ENCODE results near the gene ANKRD30A.
"Not testable (repeated sequence)": the region's sequence is repeated elsewhere in the genome, so short reads cannot be mapped to it uniquely, and the experiment has no call there.

The ANKRD30A gene

DNA sequence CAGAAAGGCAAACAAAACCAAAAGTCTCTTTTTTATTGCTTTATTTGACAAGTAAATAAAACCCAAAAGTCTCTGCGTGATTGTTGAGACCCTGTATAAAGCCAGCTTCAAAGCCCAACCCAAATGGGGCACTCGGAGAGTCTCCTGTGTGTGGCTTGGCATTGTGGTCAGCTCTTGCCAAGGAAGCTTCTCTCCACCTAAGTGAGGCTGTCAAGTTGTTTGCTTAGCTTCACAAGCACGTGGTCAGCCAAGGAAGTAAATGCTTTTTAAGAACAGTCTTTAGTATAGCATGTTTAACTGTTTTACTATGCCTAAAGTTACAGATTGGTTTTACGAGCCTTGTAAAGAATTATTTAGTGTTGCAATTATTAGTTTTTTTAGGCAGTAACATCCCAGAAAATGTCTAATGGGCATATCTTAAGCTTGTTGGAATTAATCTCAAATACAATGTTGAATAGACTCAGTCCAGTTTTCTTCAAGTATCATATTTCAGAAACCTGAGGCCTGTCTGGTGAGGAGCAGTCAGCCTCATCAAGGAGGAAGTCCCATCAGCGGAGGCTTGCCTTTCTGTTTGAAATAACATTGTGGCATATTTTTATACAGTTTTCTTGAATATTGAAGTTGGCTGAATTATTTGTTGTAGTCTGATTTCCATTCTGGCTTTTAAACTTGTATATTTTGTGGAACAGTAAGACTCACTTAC lies 144.3 kb downstream of the ANKRD30A start:
- DNase-seq = no peak

DNA sequence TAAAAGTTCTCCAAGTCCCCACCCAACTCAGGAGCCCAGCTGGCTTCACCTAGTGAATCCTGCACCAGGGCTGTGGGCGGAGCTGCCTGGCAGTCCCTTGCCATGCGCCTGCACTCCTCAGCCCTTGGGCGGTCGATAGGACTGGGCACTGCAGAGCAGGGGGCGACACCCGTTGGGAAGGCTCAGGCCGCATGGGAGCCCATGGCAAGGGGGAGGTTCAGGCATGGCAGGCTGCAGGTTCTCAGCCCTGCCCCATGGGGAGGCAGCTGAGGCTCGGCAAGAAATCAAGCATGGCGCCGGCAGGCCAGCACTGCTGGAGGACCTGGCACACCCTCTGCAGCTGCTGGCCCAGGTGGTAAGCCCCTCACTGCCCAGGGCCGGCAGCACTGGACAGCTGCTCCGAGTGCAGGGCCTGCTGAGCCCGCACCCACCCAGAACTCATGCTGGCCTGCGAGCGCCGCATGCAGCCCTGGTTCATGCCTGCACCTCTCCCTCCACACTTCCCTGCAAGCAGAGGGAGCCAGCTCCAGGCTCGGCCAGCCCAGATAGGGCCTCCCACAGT lies 149.9 kb downstream of the ANKRD30A start:
- DNase-seq = no peak

DNA sequence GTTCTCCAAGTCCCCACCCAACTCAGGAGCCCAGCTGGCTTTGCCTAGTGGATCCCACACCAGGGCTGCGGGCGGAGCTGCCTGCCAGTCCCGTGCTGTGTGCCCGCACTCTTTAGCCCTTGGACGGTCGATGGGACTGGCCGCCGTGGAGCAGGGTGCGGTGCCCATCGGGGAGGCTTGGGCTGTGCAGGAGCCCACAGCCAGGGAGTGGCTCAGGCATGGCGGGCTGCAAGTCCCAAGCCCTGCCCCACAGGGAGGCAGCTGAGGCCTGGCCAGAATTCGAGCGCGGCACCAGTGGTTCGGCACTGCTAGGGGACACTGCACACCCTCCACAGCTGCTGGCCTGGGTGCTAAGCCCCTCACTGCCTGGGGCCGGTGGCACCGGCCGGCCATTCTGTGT lies 159.7 kb downstream of the ANKRD30A start:
- DNase-seq = no peak

DNA sequence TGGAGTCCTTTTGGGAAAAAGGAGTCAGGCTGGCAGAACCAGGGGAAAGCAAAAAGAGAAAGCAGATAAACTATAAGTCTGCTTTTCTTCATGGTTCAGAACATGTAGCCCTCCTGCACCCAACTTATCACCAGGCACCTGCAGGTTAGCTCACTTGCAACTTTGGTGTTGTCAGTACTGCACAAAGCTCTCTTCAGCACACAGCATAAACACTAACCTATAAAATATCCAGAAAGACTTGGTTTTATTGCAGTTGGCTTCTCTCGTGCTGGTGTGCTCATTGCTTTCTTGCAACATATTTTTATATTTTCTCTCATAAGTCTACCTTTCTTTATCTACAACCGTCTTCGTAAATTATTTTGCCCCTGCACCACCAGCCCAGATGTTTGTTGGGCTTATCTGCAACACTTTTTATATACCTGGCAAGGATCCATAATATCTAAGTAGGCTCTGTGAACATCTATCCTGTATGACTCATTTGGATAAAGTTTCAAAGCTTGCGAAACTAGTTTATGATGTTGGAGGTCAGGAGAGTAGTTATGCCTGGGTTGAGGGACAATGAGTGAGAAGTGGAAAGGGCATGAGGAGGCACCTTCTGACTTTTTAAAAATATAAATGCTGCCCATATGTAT lies 164.6 kb downstream of the ANKRD30A start:
- no peak for DNase-seq

DNA sequence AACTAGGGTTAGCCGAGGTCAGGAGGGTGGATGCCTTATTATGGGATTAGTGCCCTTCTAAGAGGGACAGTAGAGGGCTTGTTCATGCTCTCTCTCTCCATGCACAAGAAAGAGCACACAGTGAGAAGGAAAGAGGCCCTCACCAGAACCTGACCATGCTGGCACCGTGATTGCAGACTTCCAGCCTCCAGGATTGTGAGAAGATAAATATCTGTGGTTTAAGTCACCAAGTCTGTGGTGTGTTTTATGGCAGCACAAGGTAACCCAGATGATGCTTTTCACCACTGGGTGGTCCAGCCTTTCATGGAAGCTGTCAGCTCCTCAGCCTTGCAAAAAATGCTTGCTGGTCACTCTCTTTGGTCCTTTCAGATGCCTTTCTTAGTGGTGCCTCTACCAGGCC lies 175.9 kb downstream of the ANKRD30A start:
- DNase-seq = no peak

DNA sequence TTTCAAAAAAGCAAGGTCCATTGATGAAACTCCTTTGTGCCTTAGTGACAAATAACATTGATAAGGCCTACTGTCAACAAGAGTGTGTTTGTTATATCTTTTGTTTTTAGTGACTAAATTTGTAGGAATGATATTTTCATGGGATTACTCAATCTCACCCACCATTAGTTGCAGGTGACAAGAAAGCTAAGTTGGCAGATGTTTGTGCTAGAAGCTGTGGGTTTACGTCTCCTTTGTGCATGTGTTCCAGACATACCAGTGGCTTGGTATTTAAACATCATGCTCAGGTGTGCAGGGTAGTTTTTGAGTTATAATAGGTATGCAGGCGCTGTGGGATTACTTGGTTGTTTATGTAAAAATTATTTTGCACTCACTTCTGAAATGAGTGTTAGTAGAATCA lies 178.6 kb downstream of the ANKRD30A start:
- no peak for DNase-seq

DNA sequence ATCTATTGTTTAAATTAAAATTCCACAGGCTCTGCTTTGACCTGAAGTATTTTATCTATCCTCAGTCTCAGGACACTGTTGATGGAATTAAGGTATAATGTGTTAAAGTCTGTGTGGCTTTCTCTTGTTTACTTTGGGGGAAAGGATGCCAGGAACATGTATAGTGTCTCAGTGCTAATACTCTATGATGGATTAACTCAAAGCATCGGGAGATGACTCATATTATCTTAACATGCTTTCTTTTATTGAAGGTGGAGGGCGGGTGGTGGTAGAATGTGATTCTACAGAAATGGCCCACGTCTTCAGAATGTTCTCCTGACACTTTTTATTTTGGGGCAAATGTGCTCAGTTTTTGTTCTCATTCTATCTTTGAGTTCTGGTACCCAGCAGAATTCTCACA lies 189.0 kb downstream of the ANKRD30A start:
- DNase-seq = no peak

DNA sequence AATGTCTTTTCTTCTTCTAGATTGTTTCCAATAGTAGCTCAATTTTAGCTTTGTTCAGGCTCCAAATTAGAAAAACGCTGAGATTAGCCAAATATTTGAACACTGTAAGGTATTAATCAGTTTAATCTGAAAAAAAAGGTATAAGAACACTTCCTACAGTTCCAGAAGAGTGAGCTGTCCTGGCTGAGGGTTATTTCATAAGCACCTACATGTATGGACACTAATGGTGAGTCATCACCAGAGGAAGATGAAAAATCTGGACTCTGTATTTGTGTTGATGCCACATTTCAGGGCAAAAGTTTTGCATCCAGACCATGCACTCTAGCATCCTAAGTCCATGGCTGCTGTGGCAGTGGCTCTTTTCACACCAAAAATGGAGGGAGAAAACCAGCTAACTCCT lies 189.5 kb downstream of the ANKRD30A start:
- DNase-seq = no peak

DNA sequence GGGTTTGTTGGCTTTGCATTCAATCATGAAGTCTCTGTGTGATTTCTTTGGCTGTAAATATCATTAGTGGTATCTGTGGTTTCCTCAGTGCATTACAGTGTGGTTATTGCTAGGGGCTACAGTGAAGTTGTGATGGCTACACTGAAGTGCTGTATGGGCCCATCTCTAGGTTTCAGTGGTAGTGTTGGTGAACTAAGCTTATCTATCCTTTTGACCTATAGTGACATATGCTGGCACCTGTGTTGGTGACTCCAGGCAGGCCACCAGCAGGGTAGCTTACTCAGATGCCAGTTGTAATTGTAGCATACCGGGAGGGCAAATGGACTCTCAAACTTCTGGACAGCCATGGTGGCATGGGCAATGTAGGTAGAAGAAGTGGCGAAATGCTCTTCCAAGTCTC lies 219.0 kb downstream of the ANKRD30A start:
- DNase-seq = no peak

DNA sequence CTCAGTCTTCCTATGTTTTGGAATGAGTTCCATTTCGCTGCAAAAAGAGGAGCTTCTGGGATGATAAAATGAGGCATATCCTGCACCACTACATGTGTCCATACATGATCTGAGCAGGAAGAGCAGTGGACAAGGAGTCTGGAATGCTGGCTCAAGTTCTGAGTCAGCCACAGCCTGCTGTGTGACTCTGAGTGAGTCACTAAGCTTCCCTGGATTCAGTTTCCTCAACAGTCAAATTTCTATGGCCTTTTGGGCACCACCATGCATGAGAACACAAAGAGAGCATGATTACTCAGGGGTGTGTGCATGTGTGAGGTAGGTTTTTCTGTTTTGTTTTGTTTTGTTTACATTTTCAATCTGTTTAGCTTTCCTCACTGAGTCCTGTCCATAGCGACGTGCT lies 254.6 kb downstream of the ANKRD30A start:
- DNase-seq = no peak

DNA sequence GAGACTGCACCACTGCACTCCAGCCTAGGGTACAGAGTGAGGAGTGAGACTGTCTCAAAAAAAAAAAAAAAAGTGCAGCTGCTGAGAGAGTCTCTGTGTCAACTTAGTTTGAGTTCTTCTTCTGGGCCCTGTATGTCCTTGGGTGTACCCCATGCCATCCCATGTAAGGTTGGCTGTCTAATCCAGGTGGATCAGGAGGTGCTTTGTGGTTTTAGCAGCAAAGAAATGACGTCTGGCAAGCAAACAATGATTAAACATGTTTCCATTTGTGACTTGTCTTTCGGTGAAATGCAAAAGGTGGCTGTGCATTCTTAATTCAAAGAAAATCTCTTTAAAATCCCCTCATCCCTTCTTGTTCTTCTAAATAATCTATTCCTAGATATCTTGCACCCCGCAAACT lies 255.9 kb downstream of the ANKRD30A start:
- DNase-seq = no peak

DNA sequence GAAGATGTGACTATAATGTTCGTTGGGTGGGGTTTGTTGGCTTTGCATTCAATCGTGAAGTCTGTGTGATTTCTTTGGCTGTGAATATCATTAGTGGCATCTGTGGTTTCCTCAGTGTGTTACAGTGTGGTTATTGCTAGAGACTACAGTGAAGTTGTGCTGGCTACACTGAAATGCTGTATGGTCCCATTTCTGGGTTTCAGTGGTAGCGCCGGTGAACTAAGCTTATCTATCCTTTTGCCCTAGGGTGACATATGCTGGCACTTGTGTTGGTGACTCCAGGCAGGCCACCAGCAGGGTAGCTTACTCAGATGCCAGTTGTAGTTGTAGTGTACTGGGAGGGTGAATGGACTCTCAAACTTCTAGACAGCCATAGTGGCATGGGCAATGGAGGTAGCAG lies 259.5 kb downstream of the ANKRD30A start:
- no peak for DNase-seq

DNA sequence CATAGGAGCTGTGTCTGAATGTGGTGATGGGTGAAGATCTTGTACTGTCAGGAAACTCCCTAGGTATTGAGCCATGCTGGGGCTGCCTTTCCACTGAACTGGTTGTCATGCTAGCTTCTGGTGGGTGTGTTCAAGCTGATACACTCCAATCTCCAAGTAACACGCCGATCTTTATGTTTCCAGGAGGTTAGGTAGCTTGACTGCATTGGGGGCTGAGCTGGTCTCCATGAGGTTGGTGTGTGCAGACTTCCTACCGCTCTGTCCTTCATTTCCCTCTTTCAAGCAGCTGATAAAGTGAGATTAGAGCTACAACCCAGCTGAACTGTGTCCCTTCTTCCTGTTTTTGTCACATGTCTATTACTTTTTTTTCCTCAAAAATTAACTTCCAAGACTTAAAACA lies 265.5 kb downstream of the ANKRD30A start:
- no peak for DNase-seq

DNA sequence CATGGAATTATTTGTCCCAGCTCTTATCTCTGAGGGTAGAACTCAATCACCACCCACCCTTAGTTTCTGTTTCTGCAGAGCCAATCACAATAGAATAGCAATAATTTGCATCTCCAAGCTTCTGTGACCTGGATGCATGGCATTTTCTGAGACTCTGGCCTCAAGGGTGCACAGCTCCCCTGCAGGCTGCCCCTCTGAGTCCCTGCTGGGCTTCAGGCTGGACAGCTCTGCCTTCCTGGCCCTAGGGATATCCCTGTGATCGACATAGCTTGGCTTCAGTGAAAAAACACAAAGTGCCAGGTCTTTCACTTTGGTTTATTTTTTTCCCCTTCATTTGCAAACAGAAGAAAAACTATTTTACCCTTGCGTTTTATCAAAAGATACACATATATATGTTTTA lies 275.4 kb downstream of the ANKRD30A start:
- not testable (repeated sequence) for DNase-seq

DNA sequence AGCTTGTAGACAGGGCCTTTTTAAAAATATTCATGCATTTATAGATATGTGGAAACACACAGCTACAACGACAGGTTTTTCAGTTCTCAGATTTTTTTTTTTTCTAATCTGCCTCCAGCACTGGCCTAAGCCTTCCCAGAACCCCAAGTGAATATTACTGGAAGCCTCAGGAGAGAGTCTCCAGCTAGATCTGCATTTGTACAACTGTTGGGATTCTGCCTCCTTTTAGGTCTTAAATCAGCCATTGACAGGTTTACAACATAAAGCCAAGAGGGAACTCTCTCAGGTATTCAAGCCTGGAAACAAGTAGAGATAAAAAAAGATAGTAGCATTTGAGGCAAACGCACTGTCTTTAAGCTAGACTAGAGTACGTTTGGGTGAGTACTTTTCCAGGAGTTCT lies 275.8 kb downstream of the ANKRD30A start:
- no peak for DNase-seq

DNA sequence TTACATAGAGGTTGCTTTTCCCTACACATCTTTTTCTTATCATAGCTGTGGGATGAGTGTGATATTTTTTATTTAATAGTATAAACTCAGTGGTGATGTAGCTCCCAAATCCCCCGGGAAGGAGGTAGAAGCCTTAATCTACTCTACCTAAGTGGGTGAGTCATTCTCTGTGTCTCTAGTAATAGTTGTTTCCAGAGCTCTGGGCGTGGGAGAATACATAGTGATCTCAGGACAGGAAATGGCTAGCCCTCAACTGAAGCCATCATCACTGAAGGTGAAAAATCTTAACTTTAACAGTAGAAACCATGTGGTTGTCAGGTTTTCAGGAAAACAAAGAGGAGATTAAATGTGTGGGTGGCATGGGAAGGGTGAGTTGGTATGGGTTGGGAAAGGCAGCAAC lies 278.4 kb downstream of the ANKRD30A start:
- no peak for DNase-seq
